ENCODE data around the gene TRIM66.

TRIM66 gene

DNA sequence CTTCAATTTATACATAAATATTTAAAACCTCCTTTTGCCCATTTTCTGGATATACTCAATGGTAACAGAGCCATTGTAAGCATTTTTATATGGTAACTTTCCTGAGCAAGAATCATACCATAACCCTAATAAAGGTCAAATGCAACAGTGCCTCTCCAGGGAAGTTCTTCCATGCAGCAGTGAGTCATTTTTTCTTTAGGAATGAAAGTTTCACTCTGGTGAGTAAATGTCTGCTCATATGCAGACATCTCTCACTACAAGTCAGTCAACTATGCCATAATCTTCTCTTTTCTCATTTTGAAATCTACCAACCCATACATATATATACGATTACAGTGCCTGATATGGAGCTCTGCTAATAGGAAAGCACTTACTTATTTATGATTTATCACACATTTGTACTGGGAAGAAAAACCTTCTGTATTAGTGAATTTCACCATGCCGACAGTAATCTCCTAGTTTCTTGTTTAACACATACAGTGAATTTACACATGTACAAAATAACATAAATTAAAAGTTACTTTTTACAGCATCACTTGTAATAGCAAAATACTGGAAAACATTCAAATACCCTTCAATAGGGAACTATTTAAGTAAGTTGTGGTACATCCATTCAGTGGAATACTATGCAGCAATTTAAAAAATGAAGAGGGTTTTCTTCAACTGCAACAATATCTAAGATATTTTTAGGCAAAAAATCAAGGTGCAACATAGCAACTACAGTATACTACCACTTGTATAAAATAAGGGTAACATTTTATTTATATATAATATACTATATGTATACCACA is 104.5 kb downstream of the TRIM66 start:
- Histone ChIP-seq H3K9me3 (ENCODE audit: control insufficient read depth, insufficient read depth, low read length) (no peaks in the 10 kb centered on the region), H3K4me1 (ENCODE audit: insufficient read depth, low read length) (no peaks in the 10 kb centered on the region), H3K9ac (ENCODE audit: low read depth, low read length) (no peak overlapping the region), H3K36me3 (ENCODE audit: insufficient read depth, low read length) (no peaks in the 10 kb centered on the region)

DNA sequence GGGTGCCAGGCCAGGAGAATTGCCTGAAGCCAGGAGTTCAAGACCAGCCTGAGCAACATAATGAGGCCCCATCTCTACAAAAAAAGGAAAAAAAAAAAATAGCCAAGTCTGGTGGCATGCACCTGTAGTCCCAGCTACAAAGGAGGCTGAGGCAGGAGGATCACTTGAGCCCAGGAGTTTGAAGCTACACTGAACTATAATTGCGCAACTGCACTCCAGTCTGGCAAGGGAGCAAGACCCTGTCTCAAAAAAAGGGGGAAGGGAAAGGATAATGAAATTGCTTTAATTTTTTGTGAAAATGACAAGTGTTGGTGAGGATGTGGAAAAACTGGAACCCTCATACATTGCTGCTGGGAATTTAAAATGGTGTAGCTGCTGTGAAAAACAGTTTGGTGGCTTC is 107.7 kb downstream of the TRIM66 start:
- H3K36me3 ChIP-seq (ENCODE audit: insufficient read depth, low read length): no peaks in the 10 kb centered on the region
- H3K9ac ChIP-seq (ENCODE audit: low read depth, low read length): no peak overlapping the region
- H3K9me3 ChIP-seq (ENCODE audit: control insufficient read depth, insufficient read depth, low read length): no peaks in the 10 kb centered on the region
- no peaks in the 10 kb centered on the region for H3K4me1 ChIP-seq (ENCODE audit: insufficient read depth, low read length)

GRCh38 chr11:8573777-8574176 is 108.7 kb downstream of the TRIM66 start:
- no peaks in the 10 kb centered on the region for H3K4me1 ChIP-seq (ENCODE audit: insufficient read depth, low read length)
- H3K36me3 ChIP-seq (ENCODE audit: insufficient read depth, low read length): no peaks in the 10 kb centered on the region
- H3K9me3 ChIP-seq (ENCODE audit: control insufficient read depth, insufficient read depth, low read length): no peaks in the 10 kb centered on the region
- no peak overlapping the region for H3K9ac ChIP-seq (ENCODE audit: low read depth, low read length)

GRCh38 chr11:8567602-8568198 is 114.8 kb downstream of the TRIM66 start:
- Histone ChIP-seq H3K9me3 (ENCODE audit: control insufficient read depth, insufficient read depth, low read length) (no peaks in the 10 kb centered on the region), H3K9ac (ENCODE audit: low read depth, low read length) (no peak overlapping the region), H3K36me3 (ENCODE audit: insufficient read depth, low read length) (no peaks in the 10 kb centered on the region), H3K4me1 (ENCODE audit: insufficient read depth, low read length) (no peaks in the 10 kb centered on the region)

DNA sequence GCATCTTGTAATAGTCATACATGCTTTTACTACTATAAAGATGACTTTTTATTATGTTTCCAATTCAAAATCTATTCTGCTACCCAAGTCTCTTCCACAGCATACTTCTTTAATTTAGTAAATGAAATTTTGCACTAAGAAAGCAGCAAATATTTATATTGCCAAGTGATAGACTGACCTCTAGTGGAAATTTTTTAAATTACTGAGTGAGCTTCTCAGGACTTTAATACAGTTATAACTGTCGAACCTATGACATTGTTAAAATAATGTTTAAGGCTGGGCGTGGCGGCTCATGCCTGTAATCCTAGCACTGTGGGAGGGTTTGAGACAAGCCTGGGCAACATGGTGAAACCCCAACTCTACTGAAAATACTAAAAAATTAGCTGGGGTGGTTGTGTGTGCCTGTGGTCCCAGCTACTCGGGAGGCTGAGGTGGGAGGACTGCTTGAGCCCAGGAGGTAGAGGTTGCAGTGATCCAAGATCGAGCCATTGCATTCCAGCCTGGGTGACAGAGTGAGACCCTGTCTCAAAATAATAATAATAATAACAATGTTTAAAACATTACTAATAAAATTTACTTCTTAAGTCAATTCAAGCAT is 115.8 kb downstream of the TRIM66 start:
- H3K4me1 ChIP-seq (ENCODE audit: insufficient read depth, low read length): no peaks in the 10 kb centered on the region
- no peaks in the 10 kb centered on the region for H3K9me3 ChIP-seq (ENCODE audit: control insufficient read depth, insufficient read depth, low read length)
- no peak overlapping the region for H3K9ac ChIP-seq (ENCODE audit: low read depth, low read length)
- no peaks in the 10 kb centered on the region for H3K36me3 ChIP-seq (ENCODE audit: insufficient read depth, low read length)

DNA sequence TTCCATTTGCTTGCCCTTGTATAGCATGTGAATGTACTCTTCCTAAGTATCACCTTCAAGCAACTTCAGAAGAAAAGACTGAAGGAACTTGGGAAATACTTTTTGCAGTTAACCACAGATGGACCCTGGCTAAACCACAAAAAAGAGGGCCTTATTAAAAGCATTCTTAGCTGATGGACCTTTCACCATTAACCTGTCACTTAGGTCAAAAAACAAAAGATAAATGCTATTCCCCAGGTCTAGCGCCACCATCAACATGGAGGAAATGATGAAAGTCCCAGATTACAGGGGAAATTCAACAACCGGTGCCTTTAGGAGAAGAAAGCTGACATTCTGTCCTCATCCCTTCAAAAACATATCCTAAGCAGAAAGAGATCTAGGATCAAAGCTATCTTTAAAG is 117.9 kb downstream of the TRIM66 start:
- Histone ChIP-seq H3K4me1 (ENCODE audit: insufficient read depth, low read length) (no peaks in the 10 kb centered on the region), H3K9ac (ENCODE audit: low read depth, low read length) (no peak overlapping the region), H3K36me3 (ENCODE audit: insufficient read depth, low read length) (no peaks in the 10 kb centered on the region), H3K9me3 (ENCODE audit: control insufficient read depth, insufficient read depth, low read length) (no peaks in the 10 kb centered on the region)
